SU-DHL-6 (cell line): ENCODE measurements around the gene CAMK1D.

Experiments
- H2AFZ ChIP-seq: fragments of 200-600 bp; sonication (generic); 2 replicates; pipeline ENCODE4 v1.6.1; 2014; ENCODE audit warnings: low read depth, mild to moderate bottlenecking, moderate library complexity, mixed read lengths, antibody characterized with exemption, low read length; ENCODE audit not compliant: severe bottlenecking
- H3F3A ChIP-seq: fragments of 200-600 bp; shearing (Covaris generic); 2 replicates; pipeline ENCODE4 v1.6.0; 2016; ENCODE audit warnings: antibody characterized with exemption, mild to moderate bottlenecking; ENCODE audit not compliant: insufficient read depth
- H3K27ac ChIP-seq: fragments of 200-600 bp; sonication (generic); 2 replicates; pipeline ENCODE4 v1.5.1; 2016; ENCODE audit warnings: low read depth, mild to moderate bottlenecking, low read length, moderate library complexity, mixed read lengths
- H3K27me3 ChIP-seq: fragments of 200-600 bp; sonication (generic), shearing (Covaris generic); 2 replicates; pipeline ENCODE4 v1.6.0; 2014; ENCODE audit warnings: mild to moderate bottlenecking, low read length
- H3K36me3 ChIP-seq: fragments of 200-600 bp; sonication (generic); 2 replicates; pipeline ENCODE4 v1.6.1; 2014; ENCODE audit warnings: mild to moderate bottlenecking, low read length, mixed read lengths
- H3K4me2 ChIP-seq: fragments of 300-600, 200-600 bp; shearing (Covaris generic), sonication (generic); 2 replicates; pipeline ENCODE4 v1.6.0; 2014; ENCODE audit warnings: low read length, low read depth, mild to moderate bottlenecking; ENCODE audit not compliant: poor library complexity, severe bottlenecking
- H3K4me3 ChIP-seq: fragments of 200-600 bp; sonication (generic); 2 replicates; pipeline ENCODE4 v1.5.1; 2014; ENCODE audit warnings: antibody characterized with exemption, low read length, mild to moderate bottlenecking, mixed read lengths; ENCODE audit not compliant: insufficient read depth, poor library complexity, severe bottlenecking
- H3K79me2 ChIP-seq: fragments of 200-600 bp; sonication (generic); 2 replicates; pipeline ENCODE4 v1.6.1; 2014; ENCODE audit warnings: mild to moderate bottlenecking, low read length, moderate library complexity; ENCODE audit not compliant: insufficient read depth
- H3K9ac ChIP-seq: fragments of 200-600 bp; sonication (generic); 2 replicates; pipeline ENCODE4 v1.7.0; 2014; ENCODE audit warnings: mild to moderate bottlenecking, low read length
- H3K9me2 ChIP-seq: fragments of 200-600 bp; sonication (generic); replicated peaks from 2 replicates; pipeline ENCODE4 v1.6.1; 2014; ENCODE audit warnings: low read length; ENCODE audit not compliant: insufficient read depth
- H3K9me3 ChIP-seq: fragments of 200-600 bp; sonication (generic); 2 replicates; pipeline ENCODE4 v1.6.1; 2014; ENCODE audit warnings: low read length, mixed read lengths; ENCODE audit not compliant: insufficient read depth
- H4K20me1 ChIP-seq: fragments of 200-600 bp; sonication (generic); 2 replicates; pipeline ENCODE4 v1.6.1; 2014; ENCODE audit warnings: low read depth, mild to moderate bottlenecking, antibody characterized with exemption, low read length, moderate library complexity, mixed read lengths
- CTCF ChIP-seq: fragments of 200-600 bp; sonication (generic); IDR thresholded peaks from one replicate; pipeline ENCODE4 v1.5.1; 2017; ENCODE audit warnings: antibody characterized with exemption, mild to moderate bottlenecking, low read length, moderate library complexity; ENCODE audit not compliant: insufficient read depth, poor library complexity, severe bottlenecking
- EZH2phosphoT487 ChIP-seq: fragments of 200-600 bp; sonication (generic), shearing (Covaris generic); conservative IDR thresholded peaks from 2 replicates; pipeline ENCODE4 v1.6.1; 2018; ENCODE audit warnings: mild to moderate bottlenecking, antibody characterized with exemption, low read length, moderate library complexity, mixed read lengths

Gene CAMK1D

DNA sequence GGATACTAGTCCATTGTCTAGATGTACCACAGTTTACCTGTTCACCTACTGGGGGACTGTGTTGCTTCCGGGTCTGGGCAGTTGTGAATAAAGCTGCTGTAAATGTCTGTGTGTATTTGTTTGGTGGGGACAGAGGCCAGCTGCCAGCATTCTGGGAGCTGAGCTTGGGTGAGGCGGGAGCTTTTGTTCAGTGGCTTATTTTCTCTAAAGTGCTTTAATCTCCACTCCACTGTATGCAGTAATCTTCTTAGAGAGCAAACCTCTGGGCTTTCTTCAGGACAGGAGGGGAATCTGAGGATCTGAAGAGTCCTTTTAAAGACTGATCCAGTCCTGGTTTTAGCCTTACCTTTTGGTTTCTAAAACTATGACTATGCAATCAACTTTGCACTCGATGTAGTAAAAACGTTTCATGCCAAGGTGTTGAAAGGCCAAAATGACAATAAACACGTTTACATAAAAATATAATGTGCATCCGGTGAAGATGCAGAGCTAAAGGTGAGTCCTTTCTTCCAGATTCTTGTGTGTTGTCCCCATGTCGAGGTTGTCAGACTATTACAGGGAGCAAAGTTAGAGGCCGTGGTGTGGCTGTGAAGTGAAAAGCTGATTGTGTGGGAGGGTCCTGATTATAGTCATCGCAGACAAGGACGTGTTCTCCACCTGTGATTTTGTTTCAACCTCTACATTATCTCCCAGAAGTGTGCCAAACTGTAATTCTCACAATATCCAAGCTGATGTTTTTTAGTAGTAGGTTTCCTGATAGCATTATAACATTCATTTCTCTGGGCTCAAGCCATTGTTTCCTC, 279.8 kb downstream of the CAMK1D start:
- Histone ChIP-seq H3K36me3 (no peaks in the 10 kb centered on the region), H3K27ac (no peak overlapping the region), H4K20me1 (peaks cover 8% of the 10 kb centered on the region), H3K4me3 (no peak overlapping the region), H3K4me2 (no peak overlapping the region), H3K9me2 (no peaks in the 10 kb centered on the region), H3K79me2 (peaks cover 83% of the 10 kb centered on the region), H3K9ac (no peak overlapping the region), H2AFZ (no peak overlapping the region), H3K9me3 (no peaks in the 10 kb centered on the region), H3F3A (0 out of 2 replicates have a peak, but pooled peaks cover 6% of the 10 kb centered on the region), H3K27me3 (no peaks in the 10 kb centered on the region)
- no peak for TF ChIP-seq CTCF
- TF ChIP-seq EZH2phosphoT487: no peak

- H3K9ac ChIP-seq: no peak overlapping the region
- H2AFZ ChIP-seq: no peak overlapping the region
- no peaks in the 10 kb centered on the region for H3F3A ChIP-seq
- no peaks in the 10 kb centered on the region for H3K9me2 ChIP-seq
- H3K4me3 ChIP-seq: no peak overlapping the region
- peaks cover 8% of the 10 kb centered on the region for H4K20me1 ChIP-seq
- no peaks in the 10 kb centered on the region for H3K27me3 ChIP-seq
- H3K27ac ChIP-seq: no peak overlapping the region
- peaks cover 82% of the 10 kb centered on the region for H3K79me2 ChIP-seq
- TF ChIP-seq EZH2phosphoT487: no peak
- no peak for TF ChIP-seq CTCF
- no peak overlapping the region for H3K4me2 ChIP-seq
- no peaks in the 10 kb centered on the region for H3K9me3 ChIP-seq
- H3K36me3 ChIP-seq: no peaks in the 10 kb centered on the region
Measured at GRCh38 chr10:12629767-12630165, 280.4 kb downstream of the CAMK1D start.

- no peaks in the 10 kb centered on the region for H3K9me3 ChIP-seq
- peaks cover under 1% of the 10 kb centered on the region; the same call in 1 of the 2 replicates for H4K20me1 ChIP-seq
- H3K9ac ChIP-seq: no peak overlapping the region
- no peak overlapping the region for H3K27ac ChIP-seq
- no peaks in the 10 kb centered on the region for H3F3A ChIP-seq
- no peak overlapping the region for H2AFZ ChIP-seq
- no peak overlapping the region for H3K4me3 ChIP-seq
- H3K36me3 ChIP-seq: no peaks in the 10 kb centered on the region; the same call in 1 of the 2 replicates
- H3K4me2 ChIP-seq: no peak overlapping the region
- H3K9me2 ChIP-seq: no peaks in the 10 kb centered on the region
- TF ChIP-seq EZH2phosphoT487 (no peak), CTCF (no peak)
- H3K79me2 ChIP-seq: peaks cover 80% of the 10 kb centered on the region
- no peaks in the 10 kb centered on the region for H3K27me3 ChIP-seq
Measured at GRCh38 chr10:12631216-12631615, 281.9 kb downstream of the CAMK1D start.
